ENCODE results near the gene GNB1.

GRCh38 chr1:1825217-1825616 is 65.7 kb downstream of the GNB1 start:
- TF ChIP-seq, protein P1, sequence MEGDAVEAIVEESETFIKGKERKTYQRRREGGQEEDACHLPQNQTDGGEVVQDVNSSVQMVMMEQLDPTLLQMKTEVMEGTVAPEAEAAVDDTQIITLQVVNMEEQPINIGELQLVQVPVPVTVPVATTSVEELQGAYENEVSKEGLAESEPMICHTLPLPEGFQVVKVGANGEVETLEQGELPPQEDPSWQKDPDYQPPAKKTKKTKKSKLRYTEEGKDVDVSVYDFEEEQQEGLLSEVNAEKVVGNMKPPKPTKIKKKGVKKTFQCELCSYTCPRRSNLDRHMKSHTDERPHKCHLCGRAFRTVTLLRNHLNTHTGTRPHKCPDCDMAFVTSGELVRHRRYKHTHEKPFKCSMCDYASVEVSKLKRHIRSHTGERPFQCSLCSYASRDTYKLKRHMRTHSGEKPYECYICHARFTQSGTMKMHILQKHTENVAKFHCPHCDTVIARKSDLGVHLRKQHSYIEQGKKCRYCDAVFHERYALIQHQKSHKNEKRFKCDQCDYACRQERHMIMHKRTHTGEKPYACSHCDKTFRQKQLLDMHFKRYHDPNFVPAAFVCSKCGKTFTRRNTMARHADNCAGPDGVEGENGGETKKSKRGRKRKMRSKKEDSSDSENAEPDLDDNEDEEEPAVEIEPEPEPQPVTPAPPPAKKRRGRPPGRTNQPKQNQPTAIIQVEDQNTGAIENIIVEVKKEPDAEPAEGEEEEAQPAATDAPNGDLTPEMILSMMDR (IDR thresholded peaks at IDR 0.05 in 2 of 3, conservative IDR thresholded peaks at IDR 0.05 in 1 of 3; ENCODE audit: insufficient read depth in 2 of 3, low read depth in 1 of 3, low read length in 3 of 3): no peak
- TF ChIP-seq NCOA2 (IDR thresholded peaks at IDR 0.05; ENCODE audit: partially characterized antibody in 2 of 2) (no peak), EP300 (IDR thresholded peaks at IDR 0.05; ENCODE audit: low read length) (no peak), TCF7L2 (IDR thresholded peaks at IDR 0.05; ENCODE audit: low read depth, low read length) (no peak), PCBP2 (IDR thresholded peaks at IDR 0.05; ENCODE audit: low read depth, low read length, poor library complexity, severe bottlenecking) (no peak), ZNF79 (CRISPR knock-in tag; IDR thresholded peaks at IDR 0.05; ENCODE audit: low read depth) (no peak)
- TF ChIP-seq, protein P2, sequence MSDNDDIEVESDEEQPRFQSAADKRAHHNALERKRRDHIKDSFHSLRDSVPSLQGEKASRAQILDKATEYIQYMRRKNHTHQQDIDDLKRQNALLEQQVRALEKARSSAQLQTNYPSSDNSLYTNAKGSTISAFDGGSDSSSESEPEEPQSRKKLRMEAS (CRISPR knock-in tag; IDR thresholded peaks at IDR 0.05): no peak
- TF ChIP-seq, protein P3, sequence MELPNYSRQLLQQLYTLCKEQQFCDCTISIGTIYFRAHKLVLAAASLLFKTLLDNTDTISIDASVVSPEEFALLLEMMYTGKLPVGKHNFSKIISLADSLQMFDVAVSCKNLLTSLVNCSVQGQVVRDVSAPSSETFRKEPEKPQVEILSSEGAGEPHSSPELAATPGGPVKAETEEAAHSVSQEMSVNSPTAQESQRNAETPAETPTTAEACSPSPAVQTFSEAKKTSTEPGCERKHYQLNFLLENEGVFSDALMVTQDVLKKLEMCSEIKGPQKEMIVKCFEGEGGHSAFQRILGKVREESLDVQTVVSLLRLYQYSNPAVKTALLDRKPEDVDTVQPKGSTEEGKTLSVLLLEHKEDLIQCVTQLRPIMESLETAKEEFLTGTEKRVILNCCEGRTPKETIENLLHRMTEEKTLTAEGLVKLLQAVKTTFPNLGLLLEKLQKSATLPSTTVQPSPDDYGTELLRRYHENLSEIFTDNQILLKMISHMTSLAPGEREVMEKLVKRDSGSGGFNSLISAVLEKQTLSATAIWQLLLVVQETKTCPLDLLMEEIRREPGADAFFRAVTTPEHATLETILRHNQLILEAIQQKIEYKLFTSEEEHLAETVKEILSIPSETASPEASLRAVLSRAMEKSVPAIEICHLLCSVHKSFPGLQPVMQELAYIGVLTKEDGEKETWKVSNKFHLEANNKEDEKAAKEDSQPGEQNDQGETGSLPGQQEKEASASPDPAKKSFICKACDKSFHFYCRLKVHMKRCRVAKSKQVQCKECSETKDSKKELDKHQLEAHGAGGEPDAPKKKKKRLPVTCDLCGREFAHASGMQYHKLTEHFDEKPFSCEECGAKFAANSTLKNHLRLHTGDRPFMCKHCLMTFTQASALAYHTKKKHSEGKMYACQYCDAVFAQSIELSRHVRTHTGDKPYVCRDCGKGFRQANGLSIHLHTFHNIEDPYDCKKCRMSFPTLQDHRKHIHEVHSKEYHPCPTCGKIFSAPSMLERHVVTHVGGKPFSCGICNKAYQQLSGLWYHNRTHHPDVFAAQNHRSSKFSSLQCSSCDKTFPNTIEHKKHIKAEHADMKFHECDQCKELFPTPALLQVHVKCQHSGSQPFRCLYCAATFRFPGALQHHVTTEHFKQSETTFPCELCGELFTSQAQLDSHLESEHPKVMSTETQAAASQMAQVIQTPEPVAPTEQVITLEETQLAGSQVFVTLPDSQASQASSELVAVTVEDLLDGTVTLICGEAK (IDR thresholded peaks at IDR 0.05): no peak
- TF ChIP-seq, protein P3 (CRISPR knock-in tag; IDR thresholded peaks at IDR 0.05): no peak
